RWPE2 (cell line): ENCODE data around the gene SLC12A4.
"Not testable (repeated sequence)": the region's sequence is repeated elsewhere in the genome, so short reads cannot be mapped to it uniquely, and the experiment has no call there.

ENCODE experiments used
- ATAC-seq: fragments of 200-7000 bp; cut with Tn5 transposase; 3 replicates; pipeline ENCODE4 v1.9.1; 2021; ENCODE audit warnings: low read depth
- DNase-seq: peaks from one replicate; pipeline ENCODE4 v3.0.0-alpha.2; 2020; ENCODE audit warnings: low spot score
- H3K27ac ChIP-seq: fragments of 450-650 bp; 2 replicates; pipeline ENCODE4 v1.5.1; 2017; ENCODE audit warnings: mild to moderate bottlenecking; ENCODE audit not compliant: poor library complexity, severe bottlenecking
- H3K27me3 ChIP-seq: fragments of 250-450 bp; sonication (Bioruptor Pico); 2 replicates; pipeline ENCODE4 v1.5.1; 2021; ENCODE audit warnings: mild to moderate bottlenecking, moderate library complexity; ENCODE audit not compliant: insufficient read depth, poor library complexity, severe bottlenecking
- H3K36me3 ChIP-seq: fragments of 250-450 bp; sonication (Bioruptor Pico); 2 replicates; pipeline ENCODE4 v1.5.1; 2020; ENCODE audit warnings: low read depth, mild to moderate bottlenecking, moderate library complexity
- H3K4me1 ChIP-seq: fragments of 250-450 bp; sonication (Bioruptor Pico); 2 replicates; pipeline ENCODE4 v1.5.1; 2021; ENCODE audit warnings: mild to moderate bottlenecking, moderate library complexity; ENCODE audit not compliant: insufficient read depth, poor library complexity, severe bottlenecking
- H3K4me3 ChIP-seq: fragments of 250-450 bp; sonication (Bioruptor Pico); 2 replicates; pipeline ENCODE4 v1.5.1; 2021; ENCODE audit warnings: mild to moderate bottlenecking, moderate library complexity; ENCODE audit not compliant: severe bottlenecking
- H3K9me3 ChIP-seq: fragments of 250-450 bp; sonication (Bioruptor Pico); 2 replicates; pipeline ENCODE4 v1.5.1; 2021; ENCODE audit warnings: mild to moderate bottlenecking, moderate library complexity; ENCODE audit not compliant: severe bottlenecking
- TF ChIP-seq, protein P1 (sequence below): fragments of 450-650 bp; IDR thresholded peaks from one replicate; pipeline ENCODE4 v1.5.1; 2017; ENCODE audit warnings: mild to moderate bottlenecking, moderate library complexity; ENCODE audit not compliant: poor library complexity, severe bottlenecking

The SLC12A4 gene

DNA sequence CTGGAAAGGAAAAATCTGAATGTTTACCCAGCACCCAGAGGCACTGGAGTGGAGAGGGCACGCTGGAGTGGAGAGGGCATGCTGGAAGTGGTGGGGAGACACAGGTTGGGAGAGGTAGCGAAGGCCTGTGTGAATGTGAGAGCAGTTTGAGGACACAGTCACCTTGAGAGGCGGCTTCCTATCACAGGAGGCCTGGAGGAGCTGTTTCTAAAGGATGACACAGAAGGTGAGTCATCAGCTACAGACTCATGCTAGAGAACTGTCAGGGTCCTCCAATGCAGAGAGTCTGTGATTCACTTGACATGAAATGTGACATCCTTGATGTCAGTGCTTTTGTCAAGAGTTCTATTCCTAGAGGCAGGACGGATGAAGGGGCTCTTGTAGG lies 50.6 kb downstream of the SLC12A4 start:
- Histone ChIP-seq H3K36me3 (no peaks in the 10 kb centered on the region), H3K27me3 (no peaks in the 10 kb centered on the region), H3K27ac (peak overlapping the region; percentile 33)

DNA sequence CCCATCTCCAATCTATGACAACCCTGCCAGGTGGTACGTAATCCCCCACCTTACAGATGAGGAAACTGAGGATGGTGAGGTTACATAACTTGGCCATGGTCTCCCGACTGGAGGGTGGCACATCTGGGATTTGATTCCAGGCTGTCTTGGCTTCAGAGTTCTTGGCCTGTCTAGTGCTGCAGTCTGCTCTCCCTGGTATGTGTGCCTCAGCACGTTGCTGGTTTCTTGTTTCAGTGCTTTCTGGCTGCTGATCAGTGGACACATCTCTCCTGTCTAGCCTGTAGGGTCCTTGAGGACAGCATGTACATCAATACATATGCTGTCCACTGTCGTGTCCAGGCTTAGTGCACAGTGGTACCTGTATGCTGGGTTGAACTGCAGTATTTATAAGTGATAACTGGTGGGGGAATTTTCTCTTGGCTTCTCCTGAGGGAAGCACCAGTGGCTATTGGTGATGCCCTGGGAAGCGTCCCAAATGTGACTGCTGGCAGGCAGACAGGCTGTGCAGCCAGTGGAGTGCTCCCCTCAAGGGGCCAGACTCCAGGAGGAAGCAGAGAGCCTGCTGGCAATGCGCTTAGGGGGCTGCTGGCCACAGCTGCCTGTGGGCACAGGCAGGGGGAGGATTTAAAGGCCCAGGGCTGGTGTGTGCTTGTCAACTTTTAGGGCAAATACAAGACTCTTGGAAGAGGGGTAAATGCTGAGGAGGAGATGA lies 51.1 kb downstream of the SLC12A4 start:
- peaks cover 3% of the 10 kb centered on the region; the same call in 1 of the 2 replicates for H3K36me3 ChIP-seq
- peak overlapping the region; percentile 33 for H3K27ac ChIP-seq
- H3K27me3 ChIP-seq, result no peaks in the 10 kb centered on the region
- peaks cover 6% of the 10 kb centered on the region for H3K4me1 ChIP-seq
- no peak for DNase-seq
- H3K4me3 ChIP-seq, result no peak overlapping the region
- H3K9me3 ChIP-seq, result no peaks in the 10 kb centered on the region
- TF ChIP-seq, protein P1, sequence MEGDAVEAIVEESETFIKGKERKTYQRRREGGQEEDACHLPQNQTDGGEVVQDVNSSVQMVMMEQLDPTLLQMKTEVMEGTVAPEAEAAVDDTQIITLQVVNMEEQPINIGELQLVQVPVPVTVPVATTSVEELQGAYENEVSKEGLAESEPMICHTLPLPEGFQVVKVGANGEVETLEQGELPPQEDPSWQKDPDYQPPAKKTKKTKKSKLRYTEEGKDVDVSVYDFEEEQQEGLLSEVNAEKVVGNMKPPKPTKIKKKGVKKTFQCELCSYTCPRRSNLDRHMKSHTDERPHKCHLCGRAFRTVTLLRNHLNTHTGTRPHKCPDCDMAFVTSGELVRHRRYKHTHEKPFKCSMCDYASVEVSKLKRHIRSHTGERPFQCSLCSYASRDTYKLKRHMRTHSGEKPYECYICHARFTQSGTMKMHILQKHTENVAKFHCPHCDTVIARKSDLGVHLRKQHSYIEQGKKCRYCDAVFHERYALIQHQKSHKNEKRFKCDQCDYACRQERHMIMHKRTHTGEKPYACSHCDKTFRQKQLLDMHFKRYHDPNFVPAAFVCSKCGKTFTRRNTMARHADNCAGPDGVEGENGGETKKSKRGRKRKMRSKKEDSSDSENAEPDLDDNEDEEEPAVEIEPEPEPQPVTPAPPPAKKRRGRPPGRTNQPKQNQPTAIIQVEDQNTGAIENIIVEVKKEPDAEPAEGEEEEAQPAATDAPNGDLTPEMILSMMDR, result no peak
- no peak; the same call in 1 of the 3 replicates for ATAC-seq

More for the DNA sequence above, 50.6 kb downstream of the SLC12A4 start:
- Histone ChIP-seq H3K4me3 (no peak overlapping the region), H3K9me3 (no peaks in the 10 kb centered on the region), H3K4me1 (peaks cover 6% of the 10 kb centered on the region)
- TF ChIP-seq, protein P1, result no peak
- DNase-seq (no peak), ATAC-seq (peak; percentile 96)

DNA sequence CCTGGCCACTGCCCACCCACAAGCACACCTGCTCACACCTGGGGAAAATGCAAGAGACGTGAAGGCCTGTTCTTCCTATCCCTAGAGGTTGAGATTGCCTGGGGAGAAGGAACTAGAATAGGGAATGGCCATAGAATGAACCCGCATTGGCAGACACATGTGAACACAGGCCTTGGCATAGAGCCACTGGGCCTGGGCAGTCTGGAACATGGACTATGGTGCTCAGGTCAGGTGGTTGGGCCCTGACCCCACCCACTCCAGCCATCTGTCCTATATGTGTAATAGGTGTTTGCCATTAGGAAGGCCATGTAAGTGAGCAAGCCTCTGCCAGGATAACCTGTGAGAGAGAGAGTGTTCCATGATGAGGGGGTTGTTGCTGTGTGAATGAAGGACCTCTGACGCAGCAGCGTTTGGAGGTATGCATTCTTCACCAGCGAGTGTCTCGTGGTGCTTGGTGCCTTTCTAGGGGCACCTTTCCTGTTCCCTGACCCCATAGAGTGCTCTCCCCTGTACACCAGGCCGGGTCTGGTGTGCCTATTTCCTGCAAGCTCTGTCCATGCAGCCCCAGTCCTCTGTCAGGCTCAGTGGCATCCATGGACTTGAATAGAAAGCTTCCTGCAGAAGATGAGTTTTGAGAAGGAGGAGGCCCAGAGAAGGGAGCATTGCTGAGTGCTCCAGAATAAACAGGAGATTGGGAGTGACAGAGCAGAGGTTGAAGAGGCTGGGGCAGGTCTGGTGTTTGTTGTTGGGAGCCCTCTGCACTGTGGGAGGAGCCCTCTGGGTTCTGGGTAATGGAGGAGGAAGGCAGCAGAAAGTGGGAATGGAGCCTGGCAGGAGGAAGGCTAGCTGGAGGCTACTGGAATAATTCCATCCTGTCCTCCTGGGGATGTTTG lies 52.4 kb downstream of the SLC12A4 start:
- Histone ChIP-seq H3K4me1 (peaks cover 6% of the 10 kb centered on the region), H3K9me3 (no peaks in the 10 kb centered on the region), H3K27ac (no peak overlapping the region), H3K27me3 (no peaks in the 10 kb centered on the region), H3K36me3 (peaks cover 6% of the 10 kb centered on the region; the same call in 1 of the 2 replicates), H3K4me3 (no peak overlapping the region)
- DNase-seq (no peak), ATAC-seq (no peak)
- TF ChIP-seq, protein P1, result no peak

DNA sequence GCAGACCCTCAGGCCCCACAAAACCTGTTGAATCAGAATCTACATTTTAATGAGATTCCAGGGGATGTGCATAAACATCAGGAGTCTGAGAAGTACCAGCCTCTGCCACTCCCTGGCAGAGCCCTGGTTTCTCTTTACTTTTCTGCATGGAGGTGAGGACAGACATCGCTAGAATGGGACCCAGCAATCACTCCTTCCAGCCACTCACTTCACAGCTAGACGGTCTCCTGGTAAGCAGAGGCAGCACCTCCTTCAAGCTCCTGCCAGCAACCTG lies 53.0 kb downstream of the SLC12A4 start:
- H3K36me3 ChIP-seq, result peaks cover 11% of the 10 kb centered on the region; the same call in 1 of the 2 replicates
- H3K27me3 ChIP-seq, H3K9me3 ChIP-seq, H3K4me1 ChIP-seq, ATAC-seq, H3K4me3 ChIP-seq, H3K27ac ChIP-seq, DNase-seq: not testable (repeated sequence)

DNA sequence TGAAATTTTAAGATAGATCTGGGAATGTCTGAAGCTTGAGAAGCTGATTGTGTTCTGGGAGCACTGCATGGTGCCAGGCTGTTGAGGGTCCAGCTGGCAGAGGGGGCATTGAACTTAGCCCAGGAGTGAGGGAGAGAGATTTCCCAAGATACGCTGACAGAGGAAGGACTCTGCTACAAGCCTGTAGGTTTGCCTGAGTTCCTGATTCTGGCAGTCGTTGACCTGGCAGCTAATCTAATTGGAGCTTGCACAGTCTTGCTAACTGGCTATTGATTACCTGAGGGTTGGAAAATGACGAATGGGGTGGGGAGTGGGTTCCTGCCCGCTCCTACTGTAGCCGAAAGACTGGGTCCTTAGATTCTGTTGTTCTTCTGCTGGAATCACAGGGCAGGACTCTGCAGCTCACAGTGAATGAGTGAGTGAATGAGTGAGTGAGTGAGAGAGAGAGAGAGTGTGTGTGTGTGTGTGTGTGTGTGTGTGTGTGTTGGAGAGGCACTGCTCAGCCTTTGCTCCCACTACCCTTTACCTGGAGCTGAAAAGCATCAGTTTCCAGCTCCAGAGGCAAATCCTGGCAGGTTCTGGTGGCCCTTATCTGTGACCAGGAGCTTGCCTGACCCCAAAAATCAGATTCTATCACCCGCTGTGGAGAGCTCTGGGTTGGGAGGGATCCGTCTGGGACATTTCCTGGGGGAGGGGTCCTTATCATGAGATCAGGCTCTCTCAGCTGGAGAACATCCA lies 53.5 kb downstream of the SLC12A4 start:
- Histone ChIP-seq H3K4me3 (no peak overlapping the region), H3K27ac (no peak overlapping the region), H3K9me3 (no peaks in the 10 kb centered on the region), H3K27me3 (no peaks in the 10 kb centered on the region), H3K4me1 (peaks cover 6% of the 10 kb centered on the region), H3K36me3 (peaks cover 14% of the 10 kb centered on the region; the same call in 1 of the 2 replicates)
- TF ChIP-seq, protein P1, result no peak
- DNase-seq (no peak), ATAC-seq (no peak)
